SK-N-MC (cell line): ENCODE data around the gene TMEM50B.
A peak's percentile ranks its signal among the peaks of the same experiment; 100 is the strongest.
"Not testable (repeated sequence)": the region's sequence is repeated elsewhere in the genome, so short reads cannot be mapped to it uniquely, and the experiment has no call there.

ENCODE experiments used
- DNase-seq: peaks from one replicate; pipeline ENCODE4 v3.0.0-alpha.2; 2011; ENCODE audit warnings: low read depth, low spot score
- H3K27ac ChIP-seq: fragments of 200-600 bp; sonication (generic); 2 replicates; pipeline ENCODE4 v1.5.1; 2016; ENCODE audit warnings: mixed run types
- H3K36me3 ChIP-seq: fragments of 200-600 bp; sonication (generic); 2 replicates; pipeline ENCODE4 v1.6.1; 2017; ENCODE audit warnings: antibody characterized with exemption, low read length, mixed read lengths; ENCODE audit not compliant: insufficient read depth
- H3K4me3 ChIP-seq: fragments of 200-600 bp; sonication (generic); 2 replicates; pipeline ENCODE4 v1.5.1; 2016
- H3K9ac ChIP-seq: fragments of 200-600 bp; sonication (generic); 2 replicates; pipeline ENCODE4 v1.8.0; 2017; ENCODE audit warnings: mixed run types, mixed read lengths; ENCODE audit not compliant: insufficient read length
- H3K9me3 ChIP-seq: fragments of 200-600 bp; sonication (generic); 2 replicates; pipeline ENCODE4 v1.6.1; 2017; ENCODE audit warnings: low read depth, mild to moderate bottlenecking, antibody characterized with exemption, low read length, moderate library complexity, mixed read lengths
- EZH2 ChIP-seq: fragments of 200-600 bp; sonication (generic); IDR thresholded peaks from one replicate; pipeline ENCODE4 v1.6.1; 2017; ENCODE audit warnings: antibody characterized with exemption
- FOXP2 ChIP-seq: optimal IDR thresholded peaks from 2 replicates; pipeline ENCODE3; 2011; ENCODE audit warnings: mild to moderate bottlenecking, moderate library complexity; ENCODE audit not compliant: insufficient read depth; ENCODE audit errors: extremely low read length, control extremely low read depth
- POLR2AphosphoS5 ChIP-seq: IDR thresholded peaks from 2 replicates; pipeline ENCODE4 v1.6.1; 2012; ENCODE audit warnings: mild to moderate bottlenecking, low read depth, low read length, borderline replicate concordance

The TMEM50B gene

DNA sequence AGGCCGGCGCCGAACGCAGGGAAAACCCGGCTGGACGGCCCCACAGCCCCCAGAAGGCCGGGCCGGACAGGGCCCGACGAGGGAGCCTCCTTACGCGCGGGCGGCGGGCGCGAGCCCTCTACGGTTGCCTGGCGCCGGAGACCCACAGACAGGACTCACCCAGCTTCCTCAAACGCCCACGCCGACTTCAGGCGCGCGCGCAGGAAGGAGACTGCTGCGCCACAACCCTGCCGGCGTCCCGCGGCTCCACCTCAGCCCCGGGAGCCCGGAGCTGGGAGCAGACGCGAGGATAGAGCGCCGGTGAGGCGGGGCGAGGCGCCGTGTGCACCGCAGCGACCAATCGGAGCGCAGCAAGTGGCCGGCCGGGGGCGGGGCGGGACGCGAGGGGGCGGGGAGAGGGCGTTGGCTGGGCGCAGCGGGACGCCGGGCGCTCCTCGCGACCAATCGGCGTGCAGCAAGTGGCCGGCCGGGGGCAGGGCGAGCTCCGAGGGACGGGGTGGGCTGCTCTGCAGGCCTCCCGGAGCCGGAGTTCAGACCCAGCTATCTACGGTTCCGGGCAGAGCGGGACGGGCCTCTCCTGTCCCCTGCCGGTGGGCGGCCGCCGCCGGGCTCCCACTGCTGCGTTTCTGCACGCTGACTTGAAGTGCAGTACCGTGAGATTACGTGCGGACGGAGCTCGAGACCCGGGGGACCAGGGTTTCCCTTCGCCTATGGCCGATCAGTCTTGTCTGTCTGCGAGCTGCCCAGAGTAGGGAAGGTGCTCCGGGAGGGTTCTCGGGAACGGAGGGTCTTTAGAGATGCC is at the start of gene TMEM50B:
Gene TMEM50B, minus strand, starts transcription at position 296 of the 802 bp plus-strand sequence. CDS start 11,089 bp downstream, outside the sequence.
- Histone ChIP-seq H3K27ac (peak within 1 kb of the TSS; percentile 56; the same call in 1 of the 2 replicates), H3K9me3 (no peaks in the 10 kb centered on the region), H3K36me3 (no peaks in the 10 kb centered on the region), H3K9ac (peak within 1 kb of the TSS; percentile 87), H3K4me3 (peak within 1 kb of the TSS; percentile 85)
- no peak for DNase-seq
- TF ChIP-seq FOXP2 = peak; percentile 71
- peak; percentile 85; the same call in 1 of the 2 replicates for TF ChIP-seq POLR2AphosphoS5
- TF ChIP-seq EZH2 = no peak

DNA sequence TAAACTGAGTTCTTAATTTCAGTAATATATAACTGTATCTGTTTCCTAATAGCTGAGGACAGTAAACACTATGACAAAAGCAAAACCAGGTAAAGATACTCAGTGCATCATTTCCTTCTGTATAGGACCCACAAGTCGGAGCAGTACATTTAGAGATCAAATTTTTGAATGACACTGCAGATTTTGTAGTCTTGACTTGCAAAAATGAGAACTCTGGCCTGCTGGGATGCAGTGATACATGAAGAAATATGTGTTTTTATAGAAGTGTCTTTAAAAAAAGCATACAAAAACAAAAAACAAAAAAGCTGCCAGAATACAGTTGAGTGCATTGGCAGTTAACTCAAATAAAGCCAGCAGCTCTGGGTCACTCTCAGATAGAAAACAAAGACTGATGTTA is 43.2 kb upstream of the TMEM50B start:
- Histone ChIP-seq H3K9ac (no peak overlapping the region), H3K4me3 (no peak overlapping the region), H3K9me3 (no peaks in the 10 kb centered on the region), H3K27ac (peak overlapping the region; percentile 38), H3K36me3 (peaks cover 83% of the 10 kb centered on the region)
- DNase-seq = no peak
- TF ChIP-seq POLR2AphosphoS5 = no peak
- no peak for TF ChIP-seq FOXP2
- no peak for TF ChIP-seq EZH2

DNA sequence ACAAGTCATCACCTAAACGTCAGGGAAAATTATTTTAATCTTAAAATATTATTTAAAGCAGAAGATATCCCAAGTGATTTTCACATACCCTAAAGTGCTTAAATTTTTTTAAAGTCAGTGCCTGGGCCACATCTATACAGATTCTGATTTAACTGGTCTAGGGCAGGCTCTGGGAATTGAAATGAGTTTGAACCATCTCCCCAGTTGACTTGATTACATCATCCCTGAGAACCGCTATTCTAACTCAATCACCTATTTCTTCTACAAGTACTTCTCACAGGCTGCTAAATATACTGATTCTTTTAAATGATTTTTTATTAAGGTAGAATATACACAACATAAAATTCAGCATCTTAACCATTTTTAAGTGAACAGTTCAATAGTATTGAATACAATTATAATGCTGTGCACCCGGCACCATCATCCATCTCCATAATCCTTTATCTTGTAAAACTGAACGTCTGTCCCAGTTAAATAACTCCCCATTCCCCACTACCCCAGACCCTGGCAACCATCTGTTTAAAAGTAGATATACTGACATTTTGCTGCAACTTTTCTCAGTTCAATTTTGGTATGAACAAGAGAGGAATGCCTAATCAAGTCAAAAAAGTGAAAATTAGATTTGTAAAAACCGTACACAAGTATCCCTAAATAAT is 42.7 kb upstream of the TMEM50B start:
- H3K27ac ChIP-seq = peak overlapping the region; percentile 38
- DNase-seq = no peak
- peaks cover 83% of the 10 kb centered on the region for H3K36me3 ChIP-seq
- no peaks in the 10 kb centered on the region for H3K9me3 ChIP-seq
- H3K9ac ChIP-seq = no peak overlapping the region
- TF ChIP-seq EZH2 (no peak), FOXP2 (no peak), POLR2AphosphoS5 (no peak)
- no peak overlapping the region for H3K4me3 ChIP-seq

DNA sequence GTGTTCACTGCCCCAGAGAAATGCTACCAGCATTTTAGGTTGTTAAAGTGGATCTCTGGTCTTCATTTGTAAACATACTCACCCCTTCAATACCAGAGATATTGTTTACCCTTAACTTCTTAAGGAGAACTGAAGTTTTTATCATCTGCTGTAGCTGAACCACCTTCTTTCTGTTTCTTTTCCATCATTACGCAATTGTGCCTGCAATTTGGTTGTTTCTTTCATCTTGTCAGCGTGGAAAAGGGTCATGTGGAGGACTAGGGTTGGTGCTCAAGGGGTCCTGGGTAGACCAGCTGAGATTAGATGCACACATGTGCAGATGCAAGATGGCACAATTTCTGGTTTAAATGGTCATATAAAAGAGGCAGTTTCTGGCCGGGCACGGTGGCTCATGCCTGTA is 39.1 kb upstream of the TMEM50B start:
- Histone ChIP-seq H3K9ac (no peak overlapping the region), H3K4me3 (no peak overlapping the region), H3K9me3 (no peaks in the 10 kb centered on the region), H3K36me3 (peaks cover 93% of the 10 kb centered on the region), H3K27ac (no peak overlapping the region)
- DNase-seq = no peak
- TF ChIP-seq POLR2AphosphoS5 (no peak), FOXP2 (no peak), EZH2 (no peak)

DNA sequence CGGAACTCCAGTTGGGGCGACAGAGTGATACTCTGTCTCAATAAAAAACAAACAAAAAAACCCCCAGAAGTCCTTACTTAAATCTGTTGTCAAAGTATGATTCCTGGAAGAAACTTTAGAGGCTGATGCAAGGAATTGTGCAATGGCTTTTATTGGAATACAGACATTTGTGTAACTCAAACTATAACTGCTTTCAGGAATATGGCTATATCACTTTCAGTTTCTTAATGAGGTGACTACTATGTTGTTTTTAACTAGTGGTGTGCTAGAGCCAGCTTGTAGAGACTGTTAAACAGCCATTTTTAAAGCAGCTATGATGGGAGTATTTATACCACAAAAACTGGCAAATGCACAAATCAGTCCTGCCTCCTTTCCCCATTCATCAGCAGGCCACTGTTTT is 34.5 kb upstream of the TMEM50B start:
- peaks cover 97% of the 10 kb centered on the region for H3K36me3 ChIP-seq
- H3K4me3 ChIP-seq = no peak overlapping the region
- no peak overlapping the region for H3K9ac ChIP-seq
- DNase-seq = no peak
- no peaks in the 10 kb centered on the region for H3K9me3 ChIP-seq
- no peak overlapping the region for H3K27ac ChIP-seq
- TF ChIP-seq POLR2AphosphoS5 (no peak), FOXP2 (no peak), EZH2 (no peak)

DNA sequence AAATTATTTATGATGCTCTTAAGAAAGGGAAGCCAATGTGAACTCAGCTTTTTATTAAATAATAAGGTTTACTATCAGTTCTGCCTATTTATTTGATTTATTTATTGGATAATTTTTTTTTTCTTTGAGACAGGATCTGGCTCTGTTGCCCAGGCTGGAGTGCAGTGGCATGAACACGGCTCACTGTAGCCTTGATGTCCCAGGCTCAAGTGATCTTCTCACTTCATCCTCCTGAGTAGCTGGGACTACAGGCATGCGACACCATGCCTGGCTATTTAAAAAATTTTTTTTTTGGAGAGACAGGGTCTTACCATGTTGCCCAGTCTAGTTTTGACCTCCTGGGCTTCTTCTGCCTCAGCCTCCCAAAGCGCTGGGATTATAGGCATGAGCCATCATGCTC is 32.7 kb upstream of the TMEM50B start:
- Histone ChIP-seq H3K27ac (no peak overlapping the region), H3K9me3 (no peaks in the 10 kb centered on the region), H3K4me3 (no peak overlapping the region), H3K9ac (no peak overlapping the region), H3K36me3 (peaks cover 96% of the 10 kb centered on the region)
- DNase-seq = no peak
- TF ChIP-seq POLR2AphosphoS5 (no peak), FOXP2 (no peak), EZH2 (no peak)

DNA sequence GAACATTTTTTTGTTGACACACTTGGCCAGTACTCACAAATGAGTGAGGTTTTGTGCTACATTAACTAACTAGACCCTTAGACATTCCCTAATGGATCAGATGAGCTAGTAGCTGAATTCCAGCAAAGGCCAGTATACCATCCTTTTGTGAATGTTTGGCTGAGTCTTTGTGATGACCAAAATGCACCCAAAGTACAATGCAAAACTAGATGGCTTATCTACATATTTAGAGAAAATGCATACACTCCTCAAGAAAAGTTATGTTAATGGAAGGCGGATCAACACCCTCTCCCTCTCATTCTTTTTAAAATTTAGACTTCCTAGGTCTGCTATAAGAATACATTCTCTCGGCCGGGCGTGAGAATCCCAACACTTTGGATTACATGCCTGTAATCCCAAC is 31.9 kb upstream of the TMEM50B start:
- Histone ChIP-seq H3K27ac (no peak overlapping the region), H3K4me3 (no peak overlapping the region), H3K9me3 (no peaks in the 10 kb centered on the region), H3K36me3 (peaks cover 96% of the 10 kb centered on the region), H3K9ac (no peak overlapping the region)
- DNase-seq = no peak
- TF ChIP-seq EZH2 (no peak), POLR2AphosphoS5 (no peak), FOXP2 (no peak)

DNA sequence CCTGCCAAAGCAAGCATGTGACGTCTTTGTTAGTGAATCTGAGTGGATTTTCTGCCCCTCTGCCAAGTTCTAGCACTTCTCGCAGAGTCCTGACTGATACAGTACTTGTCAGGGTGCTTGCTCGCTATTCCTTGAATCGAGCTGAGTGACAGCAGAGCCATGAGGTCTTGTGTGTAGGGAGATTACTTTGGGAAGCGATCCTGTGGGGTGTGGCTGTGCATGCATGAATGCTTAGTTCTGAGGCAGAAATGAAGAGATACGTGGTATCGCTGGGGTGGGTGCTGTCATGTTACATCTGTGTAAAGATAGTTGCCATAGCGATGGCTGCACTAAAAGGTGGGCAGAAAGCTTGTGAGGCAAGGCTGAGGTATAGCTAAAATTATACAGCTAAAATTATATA is 31.1 kb upstream of the TMEM50B start:
- TF ChIP-seq POLR2AphosphoS5 (no peak), EZH2 (no peak), FOXP2 (no peak)
- Histone ChIP-seq H3K9me3 (no peaks in the 10 kb centered on the region), H3K36me3 (peaks cover 96% of the 10 kb centered on the region), H3K4me3 (no peak overlapping the region), H3K9ac (no peak overlapping the region), H3K27ac (no peak overlapping the region)
- no peak for DNase-seq

DNA sequence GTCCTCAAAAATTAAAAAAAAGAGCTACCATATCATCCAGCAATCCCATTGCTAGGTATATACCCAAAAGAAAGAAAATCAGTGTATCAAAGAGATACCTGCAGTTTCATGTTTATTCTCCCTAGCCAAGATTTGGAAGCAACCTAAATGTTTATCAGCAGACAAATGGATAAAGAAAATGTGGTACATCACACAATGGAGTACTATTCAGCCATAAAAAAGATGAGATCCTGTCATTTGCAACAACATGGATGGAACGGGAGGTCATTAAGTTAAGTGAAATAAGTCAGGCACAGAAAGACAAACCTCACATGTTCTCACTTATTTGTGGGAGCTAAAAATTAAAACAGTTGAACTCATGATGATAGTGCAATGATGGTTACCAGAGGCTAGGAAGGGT is 27.2 kb upstream of the TMEM50B start:
- H3K4me3 ChIP-seq, H3K27ac ChIP-seq, H3K9me3 ChIP-seq, DNase-seq, H3K9ac ChIP-seq: not testable (repeated sequence)
- peaks cover 93% of the 10 kb centered on the region for H3K36me3 ChIP-seq
